SK-N-SH treated with all-trans-retinoic acid at 6 μM for 48 hours (cell line): ENCODE measurements around the gene TRIM44.
A peak's percentile ranks its signal among the peaks of the same experiment; 100 is the strongest.

ENCODE experiments used
- ATAC-seq: fragments of 200-7000 bp; cut with Tn5 transposase; 3 replicates; pipeline ENCODE4 v1.9.1; 2020; ENCODE audit warnings: mild to moderate bottlenecking, moderate library complexity
- ARNTL ChIP-seq: fragments of 450-650 bp; formaldehyde crosslinking; IDR thresholded peaks from 2 replicates; pipeline ENCODE4 v1.5.0; 2020; ENCODE audit warnings: low read depth, mild to moderate bottlenecking, moderate library complexity, borderline replicate concordance
- BACH2 ChIP-seq: fragments of 250-450 bp; sonication (Bioruptor Pico); IDR thresholded peaks from 2 replicates; pipeline ENCODE4 v1.9.0; 2021; ENCODE audit warnings: mild to moderate bottlenecking, borderline replicate concordance
- CREB5 ChIP-seq: fragments of 250-450 bp; sonication (Bioruptor Pico); IDR thresholded peaks from 2 replicates; pipeline ENCODE4 v1.5.1; 2020; ENCODE audit warnings: low read depth, mild to moderate bottlenecking, moderate library complexity
- CSDC2 ChIP-seq: fragments of 250-450 bp; sonication (Bioruptor Pico); IDR thresholded peaks from 2 replicates; pipeline ENCODE4 v1.5.0; 2020; ENCODE audit warnings: mild to moderate bottlenecking, moderate library complexity
- ESRRG ChIP-seq: fragments of 250-450 bp; sonication (Bioruptor Pico); IDR thresholded peaks from 2 replicates; pipeline ENCODE4 v1.6.1; 2021; ENCODE audit warnings: mild to moderate bottlenecking
- ISL1 ChIP-seq: fragments of 250-450 bp; sonication (Bioruptor Pico); IDR thresholded peaks from 2 replicates; pipeline ENCODE4 v2.1.2; 2022; ENCODE audit warnings: mild to moderate bottlenecking, moderate library complexity
- OSR1 ChIP-seq: fragments of 250-450 bp; sonication (Bioruptor Pico); IDR thresholded peaks from 2 replicates; pipeline ENCODE4 v1.8.0; 2022; ENCODE audit warnings: moderate library complexity, mild to moderate bottlenecking, inconsistent platforms
- PATZ1 ChIP-seq: fragments of 250-450 bp; sonication (Bioruptor Pico); IDR thresholded peaks from 2 replicates; pipeline ENCODE4 v1.8.0; 2020; ENCODE audit warnings: mild to moderate bottlenecking, moderate library complexity, borderline replicate concordance
- PPARA ChIP-seq: fragments of 250-450 bp; sonication (Bioruptor Pico); IDR thresholded peaks from 2 replicates; pipeline ENCODE4 v1.5.0; 2020; ENCODE audit warnings: mild to moderate bottlenecking, borderline replicate concordance
- RARB ChIP-seq: fragments of 250-450 bp; sonication (Bioruptor Pico); IDR thresholded peaks from 2 replicates; pipeline ENCODE4 v1.8.0; 2021; ENCODE audit warnings: mild to moderate bottlenecking, moderate library complexity
- SNAI2 ChIP-seq: fragments of 250-450 bp; sonication (Bioruptor Pico); IDR thresholded peaks from 2 replicates; pipeline ENCODE4 v1.5.0; 2020; ENCODE audit warnings: mild to moderate bottlenecking, moderate library complexity
- TCF4 ChIP-seq: fragments of 250-450 bp; sonication (Bioruptor Pico); IDR thresholded peaks from 2 replicates; pipeline ENCODE4 v1.8.0; 2021; ENCODE audit warnings: mild to moderate bottlenecking, moderate library complexity, borderline replicate concordance
- TOX ChIP-seq: fragments of 250-450 bp; sonication (Bioruptor Pico); IDR thresholded peaks from 2 replicates; pipeline ENCODE4 v1.8.0; 2021; ENCODE audit warnings: mild to moderate bottlenecking, moderate library complexity, borderline replicate concordance
- TSHZ2 ChIP-seq: fragments of 250-450 bp; sonication (Bioruptor Pico); IDR thresholded peaks from 2 replicates; pipeline ENCODE4 v1.5.0; 2020; ENCODE audit warnings: mild to moderate bottlenecking, moderate library complexity
- ZC3H10 ChIP-seq: fragments of 250-450 bp; sonication (Bioruptor Pico); IDR thresholded peaks from 2 replicates; pipeline ENCODE4 v1.5.1; 2021; ENCODE audit warnings: mild to moderate bottlenecking, moderate library complexity
- ZFP3 ChIP-seq: fragments of 250-450 bp; sonication (Bioruptor Pico); IDR thresholded peaks from 2 replicates; pipeline ENCODE4 v1.5.0; 2020; ENCODE audit warnings: mild to moderate bottlenecking, moderate library complexity
- ZFP30 ChIP-seq: fragments of 450-650 bp; formaldehyde crosslinking; IDR thresholded peaks from 2 replicates; pipeline ENCODE4 v1.5.0; 2022; ENCODE audit warnings: mild to moderate bottlenecking, moderate library complexity
- ZNF70 ChIP-seq: fragments of 450-650 bp; formaldehyde crosslinking; IDR thresholded peaks from 2 replicates; pipeline ENCODE4 v1.5.0; 2020; ENCODE audit warnings: mild to moderate bottlenecking, moderate library complexity
- TF ChIP-seq, protein P1 (sequence below): fragments of 250-450 bp; sonication (Bioruptor Pico); IDR thresholded peaks from 2 replicates; pipeline ENCODE4 v1.5.1; 2021; ENCODE audit warnings: mild to moderate bottlenecking, moderate library complexity

TRIM44 gene

DNA sequence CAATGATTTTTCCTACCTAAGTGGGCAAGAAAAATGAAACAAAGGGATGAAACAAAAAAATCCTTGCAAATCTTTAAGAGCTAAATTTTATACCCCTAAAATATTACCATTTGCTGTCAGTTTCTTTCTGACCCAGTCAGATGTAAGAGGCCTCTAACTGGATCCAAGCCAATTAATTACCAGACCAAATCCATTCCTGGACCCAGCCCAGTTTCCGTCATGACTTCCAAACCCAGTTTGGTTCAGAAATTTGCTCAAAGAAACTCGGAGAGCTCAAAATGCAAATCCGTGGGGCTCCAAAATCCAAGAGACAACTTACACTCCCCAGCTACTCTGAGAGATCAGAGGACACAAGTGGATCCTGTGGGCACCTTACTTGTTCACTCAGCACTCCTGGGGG lies 46.8 kb downstream of the TRIM44 start:
- no peak for ATAC-seq
- TF ChIP-seq CSDC2 (CRISPR knock-in tag) (no peak), TCF4 (CRISPR knock-in tag) (no peak), CREB5 (no peak), ESRRG (CRISPR knock-in tag) (no peak), BACH2 (CRISPR knock-in tag) (no peak), ZFP3 (no peak), ZC3H10 (no peak), ARNTL (CRISPR knock-in tag) (no peak), RARB (CRISPR knock-in tag) (no peak), PPARA (CRISPR knock-in tag) (no peak), ZFP30 (no peak), SNAI2 (CRISPR knock-in tag) (no peak), ZNF70 (CRISPR knock-in tag) (no peak), PATZ1 (CRISPR knock-in tag) (no peak), OSR1 (CRISPR knock-in tag) (no peak), TSHZ2 (no peak)

DNA sequence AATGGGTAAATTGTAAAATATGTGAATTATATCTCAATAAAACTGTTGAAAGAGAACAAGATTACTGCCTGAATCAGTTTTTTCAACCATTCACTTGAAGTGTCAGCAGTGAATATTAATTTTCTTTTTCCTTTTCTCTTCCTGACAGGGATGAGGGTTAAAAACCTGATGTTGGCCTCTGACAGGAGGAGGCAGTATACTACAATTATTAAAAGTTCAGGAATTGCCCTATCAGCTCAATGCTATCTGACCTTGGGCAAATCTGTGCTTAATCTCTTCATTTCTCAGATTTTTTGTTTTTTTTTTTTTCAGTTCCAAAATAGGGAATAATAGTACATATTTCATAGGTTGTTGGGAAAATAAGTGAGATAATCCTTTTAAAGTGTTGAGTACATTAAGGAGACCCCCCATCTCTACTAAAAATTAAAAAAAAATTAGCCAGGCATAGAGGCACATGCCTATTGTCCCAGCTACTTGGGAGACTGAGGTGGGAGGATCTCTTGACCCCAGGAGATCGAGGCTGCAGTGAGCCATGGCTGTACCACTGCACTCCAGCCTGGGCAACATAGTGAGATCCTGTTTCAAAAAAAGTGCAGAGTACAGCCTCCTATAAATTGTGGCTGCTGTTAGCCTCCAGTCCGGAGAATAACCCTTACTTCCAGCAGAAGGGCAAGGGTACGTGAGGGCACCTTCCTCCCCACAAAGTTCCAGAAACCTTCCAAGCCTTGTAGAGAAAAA lies 48.8 kb downstream of the TRIM44 start:
- TF ChIP-seq OSR1 (CRISPR knock-in tag) (no peak), ARNTL (CRISPR knock-in tag) (no peak), BACH2 (CRISPR knock-in tag) (no peak), ISL1 (CRISPR knock-in tag) (no peak)
- ATAC-seq = peak; percentile 55; the same call in 2 of the 3 replicates

DNA sequence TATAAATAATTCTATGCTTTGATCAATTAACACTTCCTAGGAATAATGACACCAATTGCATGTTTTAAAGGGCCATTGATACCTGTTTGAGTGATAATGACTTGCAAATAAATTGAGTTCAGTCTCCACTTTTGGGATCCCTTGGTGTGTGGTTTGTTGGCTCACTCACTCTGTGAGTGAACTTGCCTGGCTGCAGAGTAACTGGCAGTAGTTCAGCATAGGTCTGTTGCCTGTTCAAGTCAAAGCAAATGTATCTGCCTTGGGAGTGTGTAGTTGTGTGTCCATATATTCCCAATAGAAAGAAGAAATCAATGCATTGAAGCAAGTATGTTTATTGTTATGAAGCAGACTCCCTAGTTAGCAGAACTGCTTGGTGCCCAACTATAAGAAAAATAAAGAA lies 49.3 kb downstream of the TRIM44 start:
- TF ChIP-seq RARB (CRISPR knock-in tag) (no peak), PATZ1 (CRISPR knock-in tag) (no peak), ZFP30 (no peak), TOX (CRISPR knock-in tag) (no peak), ARNTL (CRISPR knock-in tag) (no peak), SNAI2 (CRISPR knock-in tag) (no peak)
- TF ChIP-seq, protein P1, sequence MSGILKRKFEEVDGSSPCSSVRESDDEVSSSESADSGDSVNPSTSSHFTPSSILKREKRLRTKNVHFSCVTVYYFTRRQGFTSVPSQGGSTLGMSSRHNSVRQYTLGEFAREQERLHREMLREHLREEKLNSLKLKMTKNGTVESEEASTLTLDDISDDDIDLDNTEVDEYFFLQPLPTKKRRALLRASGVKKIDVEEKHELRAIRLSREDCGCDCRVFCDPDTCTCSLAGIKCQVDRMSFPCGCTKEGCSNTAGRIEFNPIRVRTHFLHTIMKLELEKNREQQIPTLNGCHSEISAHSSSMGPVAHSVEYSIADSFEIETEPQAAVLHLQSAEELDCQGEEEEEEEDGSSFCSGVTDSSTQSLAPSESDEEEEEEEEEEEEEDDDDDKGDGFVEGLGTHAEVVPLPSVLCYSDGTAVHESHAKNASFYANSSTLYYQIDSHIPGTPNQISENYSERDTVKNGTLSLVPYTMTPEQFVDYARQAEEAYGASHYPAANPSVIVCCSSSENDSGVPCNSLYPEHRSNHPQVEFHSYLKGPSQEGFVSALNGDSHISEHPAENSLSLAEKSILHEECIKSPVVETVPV (CRISPR knock-in tag) = no peak

More for the DNA sequence above, 49.3 kb downstream of the TRIM44 start:
- no peak for ATAC-seq
